LHCN-M2 (cell line): ENCODE measurements around the gene COL1A1. TPM values are rescaled to one million over a fixed set of nuclear protein-coding genes. Genes with fewer than 3 reads are reported as not detected.
A peak's percentile ranks its signal among the peaks of the same experiment; 100 is the strongest.

Experiments used
- DNase-seq: peaks from one replicate; pipeline ENCODE4 v3.0.0-alpha.2; 2012; ENCODE audit warnings: low read depth
- total RNA-seq: library from RNA; depleted of rRNA; stranded (reverse); fragments of >200 nt; gene quantifications from 2 replicates; pipeline ENCODE4 v1.2.3, GENCODE V29; 2014

The COL1A1 gene
- total RNA-seq, 1 experiment from 2014 or later: 339 TPM

GRCh38 chr17:50157891-50158290 is 43.5 kb downstream of the COL1A1 start:
- no peak for DNase-seq

GRCh38 chr17:50155115-50155819 is 46.2 kb downstream of the COL1A1 start:
- peak; percentile 48 for DNase-seq

- no peak for DNase-seq
Observed at GRCh38 chr17:50154604-50155003, 46.8 kb downstream of the COL1A1 start.

GRCh38 chr17:50153650-50154575 is 47.5 kb downstream of the COL1A1 start:
- DNase-seq: no peak

GRCh38 chr17:50152736-50153135 is 48.7 kb downstream of the COL1A1 start:
- DNase-seq: no peak

- peak; percentile 90 for DNase-seq
Observed at GRCh38 chr17:50151937-50152547, 49.4 kb downstream of the COL1A1 start.

GRCh38 chr17:50151041-50151936 is 50.1 kb downstream of the COL1A1 start:
- DNase-seq: peak; percentile 87

GRCh38 chr17:50150354-50151040 is 50.9 kb downstream of the COL1A1 start, which contains the start of gene PPP1R9B:
Gene PPP1R9B (minus strand): TSS chr17:50150677. CDS start chr17:50150513, 164 bp downstream.
- no peak for DNase-seq

- DNase-seq: peak; percentile 56
Observed at GRCh38 chr17:50149417-50150353, 51.7 kb downstream of the COL1A1 start.

- DNase-seq: no peak
Observed at GRCh38 chr17:50149091-50149416, 52.4 kb downstream of the COL1A1 start.

GRCh38 chr17:50148226-50149090 is 53.0 kb downstream of the COL1A1 start:
- peak; percentile 56 for DNase-seq

- peak; percentile 40 for DNase-seq
Observed at GRCh38 chr17:50147841-50148225, 53.6 kb downstream of the COL1A1 start.

GRCh38 chr17:50146927-50147665 is 54.3 kb downstream of the COL1A1 start:
- DNase-seq: no peak

- DNase-seq: no peak
Observed at GRCh38 chr17:50146230-50146926, 55.1 kb downstream of the COL1A1 start.

GRCh38 chr17:50145532-50146229 is 55.8 kb downstream of the COL1A1 start:
- no peak for DNase-seq

- no peak for DNase-seq
Observed at GRCh38 chr17:50144845-50145531, 56.4 kb downstream of the COL1A1 start.
